GM19452 (cell line): ENCODE results near the gene BRSK1.
"Not testable (repeated sequence)": the region's sequence is repeated elsewhere in the genome, so short reads cannot be mapped to it uniquely, and the experiment has no call there.

ENCODE experiments used
- ATAC-seq: cut with Tn5 transposase; IDR thresholded peaks from one replicate; pipeline ENCODE4 v1.9.1; 2021; ENCODE audit not compliant: unreplicated experiment

The BRSK1 gene

GRCh38 chr19:55325172-55325571 lies 41.4 kb downstream of the BRSK1 start, which contains the start of gene TMEM150B:
Gene TMEM150B (minus strand): TSS chr19:55325341. CDS start chr19:55321036, 4,305 bp downstream.
- no peak for ATAC-seq

DNA sequence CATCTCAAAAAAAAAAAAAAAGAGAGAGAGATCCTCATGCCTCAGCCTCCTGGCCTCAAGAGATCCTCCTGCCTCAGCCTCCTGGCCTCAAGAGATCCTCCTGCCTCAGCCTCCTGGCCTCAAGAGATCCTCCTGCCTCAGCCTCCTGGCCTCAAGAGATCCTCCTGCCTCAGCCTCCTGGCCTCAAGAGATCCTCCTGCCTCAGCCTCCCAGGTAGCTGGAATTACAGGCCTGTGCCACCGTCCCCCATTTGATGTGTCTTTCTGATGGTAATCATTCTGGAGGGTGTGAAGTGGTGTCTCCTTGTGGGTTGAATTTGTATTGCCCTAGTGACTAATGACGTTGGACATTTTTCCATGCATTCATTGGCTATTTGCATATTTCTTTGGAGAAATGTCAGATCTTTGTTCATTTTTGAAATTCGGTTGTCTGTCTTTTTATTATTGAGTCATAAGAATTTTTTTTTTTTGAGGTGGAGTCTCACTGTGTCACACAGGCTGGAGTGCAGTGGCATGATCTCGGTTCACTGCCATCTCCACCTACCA lies 45.0 kb downstream of the BRSK1 start:
- not testable (repeated sequence) for ATAC-seq

GRCh38 chr19:55329791-55330190 lies 46.0 kb downstream of the BRSK1 start:
- ATAC-seq: not testable (repeated sequence)

GRCh38 chr19:55333870-55334269 lies 50.1 kb downstream of the BRSK1 start:
- no peak for ATAC-seq

- no peak for ATAC-seq
These were observed 52.3 kb downstream of the BRSK1 start for GRCh38 chr19:55336101-55336500.

GRCh38 chr19:55339105-55339888 lies 55.5 kb downstream of the BRSK1 start, which contains the start of gene KMT5C:
Gene KMT5C (plus strand): TSS chr19:55339876. CDS start chr19:55341937, 2,061 bp downstream.
- peak; percentile 81 for ATAC-seq

DNA sequence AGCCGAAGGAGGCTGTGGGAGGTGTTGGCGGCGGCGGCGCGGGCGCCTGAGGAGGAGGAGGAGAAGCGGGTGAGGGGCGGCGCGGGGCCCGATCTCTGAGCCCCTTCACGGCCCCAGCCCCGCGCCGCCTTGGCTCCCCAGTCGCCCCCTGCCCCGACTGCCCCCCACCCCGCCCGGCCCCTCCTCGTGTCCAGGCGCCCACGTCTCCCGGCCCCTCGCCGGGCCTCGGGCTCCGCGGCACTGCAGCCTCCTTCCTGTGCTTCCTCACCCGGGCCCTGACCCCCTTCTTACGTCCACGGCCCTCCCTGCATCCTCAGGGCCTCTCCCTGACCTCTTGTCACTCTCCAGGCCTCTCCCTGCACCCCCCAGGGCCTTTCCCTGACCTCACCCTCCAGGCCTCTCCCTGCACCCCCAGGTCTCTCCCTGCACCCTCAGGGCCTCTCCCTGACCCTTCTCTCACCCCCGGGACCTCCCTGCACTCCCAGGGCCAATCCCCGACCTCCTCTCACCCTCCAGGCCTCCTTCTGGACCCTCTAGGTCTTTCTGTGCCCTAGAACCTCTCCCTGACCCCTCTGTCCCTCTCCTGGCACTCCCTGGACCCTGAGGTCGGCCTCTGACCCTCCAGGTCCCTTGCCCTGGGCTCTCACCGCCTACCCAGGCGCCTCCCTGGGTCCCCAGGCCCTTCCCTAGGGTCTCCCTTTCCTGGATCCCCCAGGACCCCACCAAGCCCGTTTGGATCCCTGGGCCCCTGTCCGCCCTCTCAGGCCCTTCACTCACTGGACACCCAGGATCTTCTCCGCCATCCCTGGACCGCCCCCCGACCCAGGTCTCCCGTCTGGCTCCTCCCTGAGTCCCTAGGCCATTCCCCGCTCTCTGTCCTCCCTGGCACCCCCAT lies 56.3 kb downstream of the BRSK1 start:
- no peak for ATAC-seq

DNA sequence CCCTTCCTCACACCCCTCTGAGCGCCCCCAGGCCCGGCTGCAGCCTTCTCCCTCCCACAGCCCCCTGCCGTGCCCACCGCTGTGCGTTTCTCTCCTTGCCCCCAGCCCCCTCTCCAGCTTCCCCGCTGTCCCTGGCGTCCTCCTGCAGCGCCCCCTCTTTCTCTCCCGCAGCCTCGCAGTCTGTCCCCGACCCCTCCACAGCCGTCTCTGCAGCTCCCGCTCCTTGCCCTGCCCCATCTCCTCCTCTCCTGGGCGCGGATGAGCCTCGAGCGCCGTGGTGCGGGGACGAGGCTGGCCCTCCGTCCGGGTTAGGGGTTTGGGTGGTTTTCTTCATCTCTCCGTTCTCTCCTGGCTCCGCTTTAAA lies 57.0 kb downstream of the BRSK1 start:
- no peak for ATAC-seq

- ATAC-seq: no peak
These were observed 57.4 kb downstream of the BRSK1 start for GRCh38 chr19:55341171-55341588.

DNA sequence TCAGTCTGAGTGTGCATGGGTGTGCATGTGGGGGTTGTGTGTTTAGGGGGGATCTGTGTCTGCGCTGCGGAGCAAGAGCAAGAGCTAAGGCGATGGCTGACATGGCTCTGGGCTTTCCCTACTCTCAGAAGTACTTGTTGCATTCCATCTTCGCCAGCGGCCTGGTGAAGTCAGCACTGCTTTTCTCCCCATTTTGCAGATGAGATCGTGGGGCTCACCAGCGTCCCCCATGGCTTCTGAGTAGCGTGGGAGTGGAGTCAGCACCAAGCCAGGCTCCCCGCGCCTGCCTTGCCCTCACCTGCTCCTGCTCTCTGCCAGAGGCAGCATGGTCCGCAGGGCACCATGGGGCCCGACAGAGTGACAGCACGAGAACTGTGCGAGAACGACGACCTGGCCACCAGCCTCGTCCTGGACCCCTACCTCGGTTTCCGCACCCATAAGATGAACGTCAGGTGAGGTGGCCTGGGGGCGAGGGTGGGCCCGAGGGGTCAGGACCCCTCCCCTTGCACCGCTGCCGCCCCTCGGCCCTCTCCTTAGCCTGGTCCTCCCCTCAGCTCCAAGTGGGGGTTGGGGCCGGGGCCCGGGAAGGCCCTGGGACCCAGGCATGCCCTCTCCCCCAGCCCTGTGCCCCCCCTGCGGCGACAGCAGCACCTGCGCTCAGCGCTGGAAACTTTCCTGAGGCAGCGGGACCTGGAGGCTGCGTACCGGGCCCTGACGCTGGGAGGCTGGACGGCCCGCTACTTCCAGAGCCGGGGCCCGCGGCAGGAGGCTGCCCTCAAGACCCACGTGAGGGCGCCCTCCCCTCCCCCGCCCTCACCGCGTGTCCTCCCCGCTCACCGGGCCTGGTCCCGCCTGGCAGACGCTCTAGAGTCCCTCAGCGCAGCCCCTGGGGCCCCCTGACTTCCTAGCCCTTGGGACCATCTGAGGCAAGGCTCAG lies 58.1 kb downstream of the BRSK1 start:
- ATAC-seq: no peak

GRCh38 chr19:55344444-55344843 lies 60.6 kb downstream of the BRSK1 start:
- ATAC-seq: no peak

- ATAC-seq: no peak
These were observed 61.5 kb downstream of the BRSK1 start for GRCh38 chr19:55345101-55345817.

GRCh38 chr19:55345818-55346724 lies 62.3 kb downstream of the BRSK1 start:
- ATAC-seq: no peak

DNA sequence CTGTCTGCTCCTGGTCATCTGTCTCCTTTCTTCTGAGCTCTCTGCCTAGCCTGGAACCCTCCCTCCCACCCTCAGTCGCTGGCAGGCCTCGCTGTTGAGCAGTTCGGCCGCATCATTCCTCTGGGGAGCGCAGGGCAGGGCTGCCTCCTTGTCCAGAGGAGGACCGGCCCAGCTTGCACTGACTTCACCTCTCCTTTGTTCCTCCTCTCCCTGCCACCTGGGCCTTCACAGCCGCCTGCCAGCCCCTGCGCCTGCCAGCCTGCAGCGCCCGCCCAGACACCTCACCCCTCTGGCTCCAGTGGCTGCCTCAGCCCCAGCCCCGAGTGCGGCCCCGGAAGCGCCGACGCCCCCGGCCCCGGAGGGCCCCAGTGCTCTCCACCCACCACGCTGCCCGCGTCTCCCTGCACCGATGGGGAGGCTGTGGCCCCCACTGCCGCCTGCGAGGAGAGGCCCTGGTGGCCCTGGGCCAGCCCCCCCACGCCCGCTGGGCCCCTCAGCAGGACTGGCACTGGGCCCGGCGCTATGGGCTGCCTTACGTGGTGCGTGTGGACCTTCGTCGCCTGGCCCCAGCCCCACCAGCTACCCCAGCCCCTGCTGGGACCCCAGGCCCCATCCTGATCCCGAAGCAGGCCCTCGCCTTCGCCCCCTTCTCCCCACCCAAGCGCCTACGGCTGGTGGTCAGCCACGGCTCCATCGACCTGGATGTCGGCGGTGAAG lies 63.1 kb downstream of the BRSK1 start:
- ATAC-seq: no peak

DNA sequence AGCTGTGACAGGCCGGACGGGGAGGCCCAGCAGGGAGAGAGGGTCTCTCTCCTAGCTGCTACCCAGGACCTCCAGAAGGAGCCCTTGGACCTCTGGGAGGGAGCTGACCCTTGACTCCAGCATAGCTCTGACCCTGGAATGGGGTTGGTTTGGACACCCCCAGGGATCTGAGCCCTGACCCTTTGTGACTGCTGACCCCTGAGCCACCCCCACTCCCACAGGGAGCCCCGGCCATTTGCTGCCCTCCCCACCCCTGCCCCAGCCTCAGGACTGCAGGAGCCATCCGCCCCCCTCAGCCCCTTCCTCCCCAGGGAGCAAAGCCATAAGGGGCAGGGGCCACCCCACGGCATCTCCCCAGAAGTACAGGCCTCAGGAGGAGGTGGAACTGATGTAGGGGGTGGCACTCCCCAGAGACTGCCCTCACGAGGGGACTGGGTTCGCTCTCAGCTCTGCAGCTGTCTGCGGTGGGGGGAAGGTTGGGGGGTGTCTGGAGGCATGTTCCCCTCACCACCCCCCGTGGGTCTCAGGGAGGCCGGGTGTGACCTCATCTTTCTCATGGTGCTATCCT lies 63.7 kb downstream of the BRSK1 start:
- ATAC-seq: no peak

DNA sequence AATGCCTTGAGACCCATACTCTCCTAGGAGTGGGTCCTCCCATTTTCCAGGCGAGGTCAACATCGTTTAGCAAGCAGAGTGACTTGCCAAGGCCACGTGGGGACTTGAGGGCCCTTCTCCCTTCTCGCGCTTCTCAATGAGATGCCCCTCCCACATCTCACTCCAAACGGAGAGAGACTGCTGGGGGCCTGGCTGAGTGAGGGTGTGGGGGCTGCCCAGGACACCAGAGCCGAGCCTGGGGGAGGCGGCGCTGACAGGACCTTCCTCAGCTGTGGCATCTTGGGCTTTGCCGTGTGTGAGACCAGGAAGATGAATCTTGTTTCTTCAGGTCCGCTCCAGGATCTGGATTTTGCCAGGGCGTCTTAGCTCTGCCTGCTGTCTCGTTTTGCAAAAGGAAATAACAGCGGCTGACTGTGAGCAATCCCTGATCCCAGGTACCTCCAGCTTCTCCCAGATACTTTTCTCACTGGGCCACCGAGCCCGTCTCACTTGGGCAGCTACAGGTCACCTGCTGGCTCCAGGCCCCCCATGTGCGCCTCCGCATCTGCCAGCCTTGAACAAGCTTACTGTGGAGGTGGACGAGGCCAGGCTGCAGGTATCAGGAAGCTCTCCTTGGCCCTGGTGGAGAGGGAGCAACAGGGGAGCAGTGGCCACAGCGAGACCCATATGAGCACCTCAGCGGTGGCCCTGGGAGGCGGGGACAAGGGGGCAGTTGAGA lies 64.7 kb downstream of the BRSK1 start:
- ATAC-seq: no peak

GRCh38 chr19:55350620-55351315 lies 67.0 kb downstream of the BRSK1 start:
- no peak for ATAC-seq
